Progenitor cell of endocrine pancreas (in vitro differentiated cells): ENCODE measurements around the gene FER. TPM values are rescaled to one million over a fixed set of nuclear protein-coding genes. Genes with fewer than 3 reads are reported as not detected.

Experiments used
- DNase-seq: peaks from one replicate; pipeline ENCODE4 v3.0.0; 2021; ENCODE audit warnings: low spot score; ENCODE audit not compliant: unreplicated experiment
- H3K27ac Mint-ChIP-seq: 2 replicates; pipeline ENCODE4 v1.8.0; 2021; ENCODE audit warnings: mild to moderate bottlenecking, moderate library complexity, mixed read lengths
- H3K27me3 Mint-ChIP-seq: 2 replicates; pipeline ENCODE4 v1.8.0; 2021; ENCODE audit warnings: mixed read lengths
- H3K36me3 Mint-ChIP-seq: 2 replicates; pipeline ENCODE4 v1.8.0; 2022; ENCODE audit warnings: mixed read lengths; ENCODE audit not compliant: insufficient read depth
- H3K4me1 Mint-ChIP-seq: 2 replicates; pipeline ENCODE4 v1.8.0; 2021; ENCODE audit warnings: low read depth, mixed read lengths
- H3K4me3 Mint-ChIP-seq: 2 replicates; pipeline ENCODE4 v1.8.0; 2021; ENCODE audit warnings: low read depth, mild to moderate bottlenecking, moderate library complexity, mixed read lengths
- H3K9me3 Mint-ChIP-seq: 2 replicates; pipeline ENCODE4 v1.8.0; 2021; ENCODE audit warnings: low read depth, mixed read lengths
- total RNA-seq: library from RNA; stranded (reverse); gene quantifications from 2 replicates; pipeline ENCODE4 v1.2.1, GENCODE V29; 2021
- TF ChIP-seq, protein P1 (sequence below): fragments of 200-600 bp; sonication (generic); IDR thresholded peaks from one replicate; pipeline ENCODE4 v1.5.0; 2021; ENCODE audit warnings: antibody characterized with exemption, mild to moderate bottlenecking; ENCODE audit not compliant: unreplicated experiment

FER gene
- total RNA-seq, 1 donor from 2014 or later: 34.8 TPM

DNA sequence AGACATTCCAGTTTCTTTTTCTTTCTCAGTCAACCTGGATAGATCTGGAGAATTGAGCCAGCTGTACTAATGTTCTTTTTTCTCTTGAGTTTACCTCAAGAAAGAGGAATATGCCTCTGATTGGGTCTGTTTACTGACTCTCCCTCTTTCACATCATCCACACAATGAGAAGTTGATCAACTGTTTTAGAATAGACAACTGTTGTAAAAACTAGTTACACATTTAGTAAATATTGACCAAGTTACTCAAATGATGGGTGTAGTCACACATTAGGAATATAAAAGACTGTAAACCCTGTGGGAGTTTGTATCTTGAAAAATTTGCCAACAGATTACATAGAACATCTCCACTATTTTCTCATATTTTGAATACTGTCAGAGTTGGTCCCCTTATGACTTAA is 330.8 kb downstream of the FER start:
- H3K36me3 Mint-ChIP-seq: no peaks in the 10 kb centered on the region
- H3K9me3 Mint-ChIP-seq: no peaks in the 10 kb centered on the region
- peaks cover 5% of the 10 kb centered on the region for H3K4me1 Mint-ChIP-seq
- DNase-seq: no peak
- no peaks in the 10 kb centered on the region for H3K27me3 Mint-ChIP-seq
- TF ChIP-seq, protein P1, sequence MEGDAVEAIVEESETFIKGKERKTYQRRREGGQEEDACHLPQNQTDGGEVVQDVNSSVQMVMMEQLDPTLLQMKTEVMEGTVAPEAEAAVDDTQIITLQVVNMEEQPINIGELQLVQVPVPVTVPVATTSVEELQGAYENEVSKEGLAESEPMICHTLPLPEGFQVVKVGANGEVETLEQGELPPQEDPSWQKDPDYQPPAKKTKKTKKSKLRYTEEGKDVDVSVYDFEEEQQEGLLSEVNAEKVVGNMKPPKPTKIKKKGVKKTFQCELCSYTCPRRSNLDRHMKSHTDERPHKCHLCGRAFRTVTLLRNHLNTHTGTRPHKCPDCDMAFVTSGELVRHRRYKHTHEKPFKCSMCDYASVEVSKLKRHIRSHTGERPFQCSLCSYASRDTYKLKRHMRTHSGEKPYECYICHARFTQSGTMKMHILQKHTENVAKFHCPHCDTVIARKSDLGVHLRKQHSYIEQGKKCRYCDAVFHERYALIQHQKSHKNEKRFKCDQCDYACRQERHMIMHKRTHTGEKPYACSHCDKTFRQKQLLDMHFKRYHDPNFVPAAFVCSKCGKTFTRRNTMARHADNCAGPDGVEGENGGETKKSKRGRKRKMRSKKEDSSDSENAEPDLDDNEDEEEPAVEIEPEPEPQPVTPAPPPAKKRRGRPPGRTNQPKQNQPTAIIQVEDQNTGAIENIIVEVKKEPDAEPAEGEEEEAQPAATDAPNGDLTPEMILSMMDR: no peak
- H3K4me3 Mint-ChIP-seq: no peak overlapping the region
- no peak overlapping the region for H3K27ac Mint-ChIP-seq

DNA sequence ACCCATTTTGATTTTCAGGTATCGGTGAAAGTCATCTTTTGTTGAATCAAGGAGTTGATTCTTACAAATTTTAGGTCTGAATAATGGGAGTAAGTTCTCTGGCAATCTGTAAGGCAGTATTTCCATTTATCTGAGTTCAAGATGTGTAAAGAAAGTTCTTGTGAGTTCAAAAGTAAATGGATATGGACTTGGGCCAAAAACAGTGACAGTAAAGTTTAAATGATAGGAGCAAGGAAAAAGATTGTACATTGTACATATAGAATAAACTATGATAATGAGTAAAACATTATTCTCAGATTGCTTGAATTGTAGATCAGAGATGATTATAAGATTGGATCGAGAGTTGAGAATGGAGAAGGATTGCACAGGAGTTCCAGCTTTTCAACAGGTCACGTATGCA is 332.8 kb downstream of the FER start:
- Mint-ChIP-seq H3K4me1 (peaks cover 5% of the 10 kb centered on the region), H3K36me3 (no peaks in the 10 kb centered on the region), H3K27me3 (no peaks in the 10 kb centered on the region), H3K27ac (no peak overlapping the region), H3K4me3 (no peak overlapping the region), H3K9me3 (no peaks in the 10 kb centered on the region)
- DNase-seq: no peak
- TF ChIP-seq, protein P1: no peak

DNA sequence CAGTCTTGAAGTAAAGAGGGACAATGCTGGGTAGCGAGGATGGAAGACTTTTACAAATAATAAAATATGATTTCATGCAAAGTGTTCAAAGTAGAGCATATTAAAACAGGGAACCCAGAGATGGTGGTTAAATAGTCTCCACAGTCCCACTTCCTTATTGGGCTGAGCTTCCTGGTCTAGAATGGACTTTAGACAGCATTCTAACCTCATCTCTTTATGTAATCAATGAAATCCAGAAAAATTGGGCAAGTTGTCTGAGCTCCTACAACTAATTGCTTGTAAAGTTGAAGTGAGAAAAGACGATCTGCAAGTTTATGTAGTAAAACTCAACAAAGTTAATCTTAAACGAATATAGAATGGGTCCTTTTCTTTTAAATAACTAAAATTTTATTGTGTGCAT is 333.2 kb downstream of the FER start:
- H3K27ac Mint-ChIP-seq: no peak overlapping the region

DNA sequence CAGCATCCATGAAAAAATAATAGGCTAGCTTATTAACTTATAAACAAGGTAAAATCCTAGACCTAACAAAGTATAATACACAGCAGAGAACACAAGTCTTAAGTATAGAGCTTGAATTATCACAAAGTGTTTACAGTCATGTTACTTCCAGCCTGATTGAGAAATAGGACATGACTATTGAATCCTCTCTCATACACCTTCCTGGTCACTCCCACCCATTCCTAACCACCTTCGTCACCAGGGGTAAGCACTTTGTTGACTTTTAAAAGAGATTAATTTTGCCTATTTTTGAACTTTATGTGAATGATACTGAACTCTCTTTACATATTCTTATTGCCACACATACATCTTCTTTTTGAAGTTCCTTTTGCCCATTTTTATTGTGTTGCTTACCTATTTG is 336.2 kb downstream of the FER start:
- no peak overlapping the region for H3K4me3 Mint-ChIP-seq
- H3K4me1 Mint-ChIP-seq: peaks cover 2% of the 10 kb centered on the region
- TF ChIP-seq, protein P1: no peak
- no peak overlapping the region for H3K27ac Mint-ChIP-seq
- no peaks in the 10 kb centered on the region for H3K36me3 Mint-ChIP-seq
- H3K9me3 Mint-ChIP-seq: no peaks in the 10 kb centered on the region
- H3K27me3 Mint-ChIP-seq: no peaks in the 10 kb centered on the region
- no peak for DNase-seq

More for the DNA sequence above, 333.2 kb downstream of the FER start:
- no peaks in the 10 kb centered on the region for H3K27me3 Mint-ChIP-seq
- H3K9me3 Mint-ChIP-seq: no peaks in the 10 kb centered on the region
- H3K36me3 Mint-ChIP-seq: no peaks in the 10 kb centered on the region
- H3K4me1 Mint-ChIP-seq: peaks cover 5% of the 10 kb centered on the region
- no peak for DNase-seq
- TF ChIP-seq, protein P1: no peak
- no peak overlapping the region for H3K4me3 Mint-ChIP-seq

DNA sequence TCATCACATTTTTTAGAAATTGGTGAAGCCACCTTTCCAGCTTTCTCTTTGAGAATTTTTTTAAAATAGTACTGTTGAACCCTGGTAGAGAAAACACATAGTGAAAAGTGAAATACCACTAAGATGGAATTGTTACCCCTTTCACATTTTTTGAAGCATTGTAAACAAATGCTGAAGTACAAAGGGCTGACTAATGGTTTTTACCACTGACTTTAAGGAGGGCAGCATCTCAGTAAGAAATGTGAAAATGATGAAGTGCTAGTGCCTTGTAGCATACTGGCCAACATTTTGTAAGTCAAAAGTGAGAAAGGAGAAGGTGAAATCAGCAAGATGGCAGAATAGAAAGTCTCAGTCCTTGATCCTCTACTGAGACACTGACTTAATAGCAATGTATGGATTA is 341.5 kb downstream of the FER start:
- TF ChIP-seq, protein P1: no peak
- Mint-ChIP-seq H3K4me1 (no peaks in the 10 kb centered on the region), H3K27ac (no peak overlapping the region), H3K36me3 (no peaks in the 10 kb centered on the region), H3K4me3 (no peak overlapping the region), H3K9me3 (no peaks in the 10 kb centered on the region), H3K27me3 (no peaks in the 10 kb centered on the region)
- DNase-seq: no peak

DNA sequence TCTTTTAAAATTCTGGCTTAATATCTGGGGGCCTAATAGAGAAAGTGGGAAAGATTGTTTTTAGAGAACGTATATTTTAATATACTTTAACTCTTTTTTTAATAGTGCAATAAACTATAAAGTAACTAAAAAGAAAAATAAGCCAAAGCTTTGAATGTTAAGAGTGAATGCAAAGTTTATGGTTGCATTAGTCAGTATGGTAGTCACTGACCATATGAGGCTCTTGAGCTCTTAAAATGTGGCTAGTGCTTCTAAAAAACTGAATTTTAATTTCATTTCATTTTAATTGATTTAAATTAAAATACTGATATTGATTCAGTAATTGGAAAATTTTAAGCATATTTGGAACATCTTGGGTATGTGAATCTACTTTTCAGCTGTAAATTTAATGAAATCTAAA is 351.4 kb downstream of the FER start:
- DNase-seq: no peak
- H3K27ac Mint-ChIP-seq: no peak overlapping the region
- H3K36me3 Mint-ChIP-seq: no peaks in the 10 kb centered on the region
- no peaks in the 10 kb centered on the region for H3K9me3 Mint-ChIP-seq
- no peaks in the 10 kb centered on the region for H3K4me1 Mint-ChIP-seq
- TF ChIP-seq, protein P1: no peak
- H3K4me3 Mint-ChIP-seq: no peak overlapping the region
- no peaks in the 10 kb centered on the region for H3K27me3 Mint-ChIP-seq
